Small intestine (tissue), 7 donors: Measurements from ENCODE around the gene CCL4. TPM values are rescaled to one million over a fixed set of nuclear protein-coding genes. Genes with fewer than 3 reads are reported as not detected.
"Not testable (repeated sequence)": the region's sequence is repeated elsewhere in the genome, so short reads cannot be mapped to it uniquely, and the experiment has no call there.

Experiments used
- DNase-seq, 2 donors: peaks; one replicate each; pipeline versions ENCODE4 v3.0.0 to v3.0.0-alpha.2; 2013
- FAIRE-seq: peaks from 2 replicates; lab custom pipeline; 2012; peaks lifted over from hg19 to GRCh38; lab: Jason Lieb, UNC
- H3K27ac ChIP-seq, 3 donors: one replicate each; pipeline ENCODE4 v1.5.1; 2013; ENCODE audit warnings: low read length in 2 of 3, mild to moderate bottlenecking in 2 of 3, control low read depth in 1 of 3, inconsistent platforms in 1 of 3, low read depth in 1 of 3, moderate library complexity in 1 of 3
- H3K27me3 ChIP-seq, 3 donors: one replicate each; pipeline ENCODE4 v1.6.1; 2013; ENCODE audit warnings: low read length in 3 of 3, inconsistent platforms in 1 of 3; ENCODE audit not compliant: control insufficient read depth in 3 of 3, insufficient read depth in 3 of 3
- H3K36me3 ChIP-seq, 3 donors: one replicate each; pipeline ENCODE4 v1.6.1; 2013; ENCODE audit warnings: low read length in 3 of 3, inconsistent platforms in 1 of 3, low read depth in 1 of 3, mild to moderate bottlenecking in 1 of 3, moderate library complexity in 1 of 3; ENCODE audit not compliant: control insufficient read depth in 3 of 3, insufficient read depth in 2 of 3
- H3K4me1 ChIP-seq, 3 donors: one replicate each; pipeline ENCODE4 v1.6.1; 2013; ENCODE audit warnings: low read length in 2 of 3, inconsistent platforms in 1 of 3, low read depth in 1 of 3, mild to moderate bottlenecking in 1 of 3, moderate library complexity in 1 of 3; ENCODE audit not compliant: control insufficient read depth in 3 of 3, insufficient read depth in 2 of 3
- H3K4me3 ChIP-seq, 3 donors: one replicate each; pipeline ENCODE4 v1.5.1; 2013; ENCODE audit warnings: low read length in 3 of 3, control low read depth in 1 of 3, inconsistent platforms in 1 of 3, low read depth in 1 of 3, mild to moderate bottlenecking in 1 of 3, moderate library complexity in 1 of 3
- H3K9me3 ChIP-seq, 2 donors: one replicate each; pipeline ENCODE4 v1.6.1; 2013; ENCODE audit warnings: low read depth in 1 of 2, low read length in 1 of 2; ENCODE audit not compliant: control insufficient read depth in 2 of 2, insufficient read depth in 1 of 2
- WGBS, 3 donors: extraction: QIAGEN DNeasy Blood & Tissue Kit; methylation state at CpG; one replicate each; pipeline ENCODE4 v1.1.7; 2013; 5-methylcytosine and 5-hydroxymethylcytosine counted together
- polyA plus RNA-seq, 4 donors: library from polyadenylated mRNA; stranded (reverse) in 3 of 4; unstranded in 1 of 4; fragments of 200-250 nt in 3 of 4; fragments of 120-200 nt in 1 of 4; gene quantifications; one replicate each; pipeline versions ENCODE4 v1.2.1 to v1.2.3, GENCODE V29; 2013
- donor health status: healthy with polysubstance abuse.
- donor health status: control.
- donor health status: control.
- donor health status: Bipolar disorder and iron deficiency.
- donor health status: healthy.

The CCL4 gene
- polyA plus RNA-seq, 4 donors, result 2.7 to 6.2 (median 3.5) TPM

DNA sequence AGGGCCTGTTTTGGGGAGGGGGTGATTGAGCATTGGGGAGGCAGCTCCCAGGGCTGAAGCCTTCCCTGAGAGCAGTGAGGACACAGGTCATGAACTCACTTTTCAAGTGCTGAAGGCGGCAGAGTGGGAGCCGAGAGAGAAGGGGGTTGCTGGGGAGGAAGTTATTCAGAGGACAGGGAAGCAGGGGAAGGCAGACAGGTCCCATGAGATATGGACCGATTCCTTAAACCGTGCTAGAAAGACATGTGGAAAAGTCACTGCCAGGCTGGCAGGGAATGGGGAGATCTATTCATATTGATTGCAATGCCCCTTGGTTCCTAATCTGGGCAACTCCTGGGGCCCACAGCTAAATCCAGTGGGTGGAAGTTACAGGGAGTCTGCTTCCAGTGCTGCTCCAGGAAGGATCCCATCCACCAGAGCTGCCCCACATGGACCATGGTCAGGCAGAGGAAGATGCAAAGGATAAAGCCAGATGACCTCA is 1.1 kb downstream of the CCL4 start:
- Histone ChIP-seq H3K36me3 (no peaks in the 10 kb centered on the region), H3K27me3 (no peaks in the 10 kb centered on the region), H3K4me3 (peak overlapping the region in 1 of 3 donors; percentile 40), H3K9me3 (no peaks in the 10 kb centered on the region), H3K4me1 (no peaks in the 10 kb centered on the region), H3K27ac (peak overlapping the region in 2 of 3 donors; percentile 56 to 65)
- WGBS, 3 donors, result 48 to 88% (median 75%) methylated on average over 4 of the region's 4 CpGs
- FAIRE-seq (no peak), DNase-seq (no peak)

- no peaks in the 10 kb centered on the region for H3K4me1 ChIP-seq
- no peaks in the 10 kb centered on the region for H3K9me3 ChIP-seq
- FAIRE-seq, result no peak
- no peak overlapping the region for H3K4me3 ChIP-seq
- no peaks in the 10 kb centered on the region for H3K36me3 ChIP-seq
- WGBS, 3 donors, result 87 to 91% (median 87%) methylated on average over 5 of the region's 5 CpGs
- no peak for DNase-seq
- no peak overlapping the region for H3K27ac ChIP-seq
- H3K27me3 ChIP-seq, result no peaks in the 10 kb centered on the region
Measured at GRCh38 chr17:36105781-36106492, 2.3 kb downstream of the CCL4 start.

GRCh38 chr17:36106493-36106835 is 2.8 kb downstream of the CCL4 start:
- no peaks in the 10 kb centered on the region for H3K27me3 ChIP-seq
- no peaks in the 10 kb centered on the region for H3K9me3 ChIP-seq
- WGBS, 3 donors, result 93 to 95% (median 94%) methylated on average over 6 of the region's 6 CpGs
- H3K27ac ChIP-seq, result no peak overlapping the region
- DNase-seq, result no peak
- no peaks in the 10 kb centered on the region for H3K4me1 ChIP-seq
- no peaks in the 10 kb centered on the region for H3K36me3 ChIP-seq
- no peak for FAIRE-seq
- H3K4me3 ChIP-seq, result no peak overlapping the region

DNA sequence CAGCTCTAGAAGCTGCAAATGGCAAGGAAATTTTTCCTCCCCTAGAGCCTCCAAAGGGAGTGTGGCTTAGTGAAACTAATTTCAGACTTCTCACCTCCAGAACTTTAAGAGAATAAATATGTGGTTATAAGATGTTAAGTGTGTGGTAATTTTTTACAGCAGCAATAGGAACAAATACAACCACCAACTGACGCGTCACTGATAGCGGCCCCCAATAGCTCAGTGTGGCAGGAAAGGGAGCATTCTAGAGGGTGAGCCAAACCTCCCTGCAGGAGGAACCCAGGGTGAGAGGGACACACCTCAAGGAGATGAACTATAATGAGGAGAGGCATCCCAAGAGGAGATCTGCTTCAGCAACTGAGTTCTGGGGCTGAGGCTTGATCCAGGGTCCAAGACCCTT is 4.0 kb downstream of the CCL4 start:
- no peaks in the 10 kb centered on the region for H3K4me1 ChIP-seq
- peak in 1 of 2 donors; percentile 44 for DNase-seq
- 65 to 90% (median 89%) methylated on average over 3 of the region's 3 CpGs for WGBS, 3 donors
- no peaks in the 10 kb centered on the region for H3K9me3 ChIP-seq
- peak overlapping the region in 2 of 3 donors; percentile 26 to 50 for H3K27ac ChIP-seq
- FAIRE-seq, result no peak
- no peaks in the 10 kb centered on the region for H3K27me3 ChIP-seq
- no peaks in the 10 kb centered on the region for H3K36me3 ChIP-seq
- no peak overlapping the region for H3K4me3 ChIP-seq

GRCh38 chr17:36108265-36108664 is 4.6 kb downstream of the CCL4 start:
- H3K27me3 ChIP-seq, DNase-seq, H3K4me3 ChIP-seq, H3K36me3 ChIP-seq, FAIRE-seq, H3K9me3 ChIP-seq, H3K4me1 ChIP-seq: not testable (repeated sequence)
- 75 to 83% (median 80%) methylated on average over 5 of the region's 5 CpGs for WGBS, 3 donors
- H3K27ac ChIP-seq, result peak overlapping the region in 2 of 3 donors; percentile 26 to 50

- WGBS, 3 donors, result 77 to 79% (median 78%) methylated on average over 4 of the region's 4 CpGs
- no peak overlapping the region for H3K4me3 ChIP-seq
- H3K27ac ChIP-seq, result no peak overlapping the region
- peaks cover 0 to 2% (median 0%) of the 10 kb centered on the region in 3 donors for H3K27me3 ChIP-seq
- FAIRE-seq (no peak), DNase-seq (no peak)
- H3K9me3 ChIP-seq, result no peaks in the 10 kb centered on the region
- no peaks in the 10 kb centered on the region for H3K36me3 ChIP-seq
- H3K4me1 ChIP-seq, result no peaks in the 10 kb centered on the region
Measured at GRCh38 chr17:36111068-36111490, 7.5 kb downstream of the CCL4 start.

DNA sequence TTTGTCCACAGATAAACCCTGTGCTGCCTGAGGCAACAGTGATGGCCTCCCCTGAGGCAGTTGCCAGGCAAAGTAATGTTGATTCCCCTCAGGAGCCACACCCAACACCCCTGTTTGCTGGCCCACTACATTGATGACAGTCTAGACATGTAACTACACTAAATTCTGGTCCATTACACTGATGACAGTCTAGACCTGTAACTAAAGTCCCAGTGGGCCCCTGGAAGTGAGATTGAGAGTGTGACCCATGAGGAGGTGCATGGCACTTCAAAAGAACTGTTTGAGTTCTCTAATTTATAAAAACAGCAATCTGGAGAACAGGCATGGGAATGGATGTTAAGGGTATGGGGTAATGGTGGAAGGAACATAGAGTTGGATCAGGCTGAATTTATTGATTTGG is 8.9 kb downstream of the CCL4 start:
- Histone ChIP-seq H3K36me3 (no peaks in the 10 kb centered on the region), H3K9me3 (no peaks in the 10 kb centered on the region), H3K27ac (no peak overlapping the region), H3K27me3 (peaks cover 0 to 2% (median 0%) of the 10 kb centered on the region in 3 donors), H3K4me1 (no peaks in the 10 kb centered on the region), H3K4me3 (no peak overlapping the region)
- FAIRE-seq, result no peak
- no peak for DNase-seq

- H3K4me3 ChIP-seq, result not testable (repeated sequence)
- WGBS, 3 donors, result 81 to 87% (median 83%) methylated on average over 1 of the region's 1 CpG
Measured at GRCh38 chr17:36113131-36113530, 9.5 kb downstream of the CCL4 start.

More at GRCh38 chr17:36113131-36113530, 9.5 kb downstream of the CCL4 start:
- not testable (repeated sequence) for H3K9me3 ChIP-seq, H3K4me1 ChIP-seq, FAIRE-seq, H3K36me3 ChIP-seq, DNase-seq, H3K27me3 ChIP-seq, H3K27ac ChIP-seq
